Natural killer cell treated with Interleukin-12 subunit alpha and Interleukin-12 subunit beta and Interleukin-15 and Interleukin-18, amount 100 ng/mL, for 72 hours (primary cell): ENCODE measurements around the gene TRABD2B. TPM values are rescaled to one million over a fixed set of nuclear protein-coding genes. Genes with fewer than 3 reads are reported as not detected.

Experiments used
- ATAC-seq, 2 donors: fragments of 150-1000 bp; cut with Tn5 transposase in 1 of 2; sonication (Bioruptor Pico), chemical (Tn5 transposase) in 1 of 2; 2 replicates each; pipeline ENCODE4 v1.10.0; 2021
- DNase-seq: peaks from one replicate; pipeline ENCODE4 v3.0.0; 2022; ENCODE audit warnings: low spot score
- H3K27ac Mint-ChIP-seq, 2 donors: 1 replicate in 1 of 2; 2 replicates in 1 of 2; pipeline ENCODE4 v1.8.0; 2022; ENCODE audit warnings: mixed read lengths in 2 of 2, mild to moderate bottlenecking in 1 of 2, moderate library complexity in 1 of 2
- H3K27me3 Mint-ChIP-seq, 2 donors: 1 replicate in 1 of 2; 2 replicates in 1 of 2; pipeline ENCODE4 v1.8.0; 2022; ENCODE audit warnings: mixed read lengths in 2 of 2
- H3K36me3 Mint-ChIP-seq: one replicate; pipeline ENCODE4 v1.8.0; 2022; ENCODE audit warnings: mixed read lengths
- H3K4me1 Mint-ChIP-seq, 2 donors: 1 replicate in 1 of 2; 2 replicates in 1 of 2; pipeline ENCODE4 v1.8.0; 2022; ENCODE audit warnings: low read depth in 2 of 2, mixed read lengths in 2 of 2, mild to moderate bottlenecking in 1 of 2
- H3K4me3 Mint-ChIP-seq: one replicate; pipeline ENCODE4 v1.8.0; 2022; ENCODE audit warnings: mixed read lengths
- H3K9me3 Mint-ChIP-seq: 2 replicates; pipeline ENCODE4 v1.8.0; 2022; ENCODE audit warnings: mixed read lengths
- total RNA-seq, 2 donors: library from RNA; stranded (reverse); gene quantifications; one replicate each; pipeline ENCODE4 v1.2.3, GENCODE V29; 2022

Gene TRABD2B
- total RNA-seq, 2 donors from 2014 or later, result not detected

DNA sequence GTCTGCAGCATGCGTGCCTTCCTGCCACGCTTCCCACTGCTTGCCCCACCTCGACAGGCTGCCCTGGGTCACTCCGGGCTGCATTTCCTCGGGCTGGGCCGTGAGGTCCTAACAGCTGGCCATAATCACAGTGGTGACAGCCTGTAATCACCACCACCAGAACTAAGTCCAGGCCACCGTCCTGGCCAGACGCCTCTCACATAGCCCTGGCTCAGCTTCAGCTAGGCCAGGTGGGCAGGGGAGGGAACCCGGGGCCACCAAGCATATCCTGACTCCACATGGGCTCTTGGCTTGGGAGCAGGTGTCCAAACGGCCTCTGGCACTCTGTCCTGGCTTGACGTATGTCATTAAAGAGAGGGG is 229.5 kb downstream of the TRABD2B start:
- ATAC-seq (no peak), DNase-seq (no peak)
- no peak overlapping the region for H3K4me3 Mint-ChIP-seq
- H3K36me3 Mint-ChIP-seq, result no peaks in the 10 kb centered on the region
- no peaks in the 10 kb centered on the region for H3K4me1 Mint-ChIP-seq
- H3K9me3 Mint-ChIP-seq, result no peaks in the 10 kb centered on the region
- H3K27me3 Mint-ChIP-seq, result peaks cover 0 to 3% of the 10 kb centered on the region in 2 donors
- H3K27ac Mint-ChIP-seq, result no peak overlapping the region

- Mint-ChIP-seq H3K4me3 (no peak overlapping the region), H3K27me3 (peaks cover under 1 to 3% of the 10 kb centered on the region in 2 donors), H3K4me1 (no peaks in the 10 kb centered on the region), H3K9me3 (no peaks in the 10 kb centered on the region), H3K36me3 (no peaks in the 10 kb centered on the region), H3K27ac (no peak overlapping the region)
- ATAC-seq (no peak), DNase-seq (no peak)
These were observed 230.1 kb downstream of the TRABD2B start for GRCh38 chr1:47766832-47767740.

DNA sequence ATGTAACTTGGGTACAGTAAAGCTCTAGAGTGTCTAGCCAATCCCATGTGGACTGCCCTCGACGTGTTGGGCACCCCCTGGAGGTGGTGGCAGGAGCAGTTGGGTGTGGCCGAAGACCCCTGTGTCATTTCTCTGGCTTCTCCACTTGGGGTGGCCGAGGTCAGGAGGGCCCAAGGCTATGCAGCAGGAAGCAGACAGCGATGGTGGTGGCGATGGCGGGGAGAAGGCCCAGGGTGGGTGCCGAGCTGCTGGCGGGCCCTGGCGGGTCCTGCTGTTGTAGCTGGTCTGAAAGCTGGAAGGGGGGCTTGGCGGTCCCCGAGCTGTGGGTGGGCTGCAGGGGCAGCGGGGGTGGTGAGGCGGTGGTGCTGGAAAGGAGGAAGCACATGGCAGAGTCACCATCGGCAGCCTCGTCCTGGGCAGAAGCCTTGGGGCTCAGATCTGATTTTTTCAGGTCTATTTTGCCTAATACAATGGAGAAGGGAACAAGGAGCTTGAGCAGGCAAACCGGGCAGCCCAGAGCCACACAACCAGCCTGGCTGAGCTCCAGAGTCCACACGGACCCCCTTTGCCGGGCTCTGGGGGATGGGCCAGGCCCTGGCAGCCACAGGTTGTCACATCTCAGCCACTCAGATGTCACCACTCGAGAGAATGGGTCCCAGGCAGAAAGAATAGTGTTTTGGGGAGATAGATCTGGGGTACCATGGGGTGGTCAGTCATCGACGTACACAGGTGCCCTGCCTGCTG is 231.3 kb downstream of the TRABD2B start:
- H3K4me3 Mint-ChIP-seq, result no peak overlapping the region
- H3K4me1 Mint-ChIP-seq, result no peaks in the 10 kb centered on the region
- no peaks in the 10 kb centered on the region for H3K36me3 Mint-ChIP-seq
- peaks cover 7% of the 10 kb centered on the region in 2 donors for H3K27me3 Mint-ChIP-seq
- DNase-seq, result no peak
- H3K9me3 Mint-ChIP-seq, result no peaks in the 10 kb centered on the region
- no peak overlapping the region for H3K27ac Mint-ChIP-seq
- ATAC-seq, result no peak

DNA sequence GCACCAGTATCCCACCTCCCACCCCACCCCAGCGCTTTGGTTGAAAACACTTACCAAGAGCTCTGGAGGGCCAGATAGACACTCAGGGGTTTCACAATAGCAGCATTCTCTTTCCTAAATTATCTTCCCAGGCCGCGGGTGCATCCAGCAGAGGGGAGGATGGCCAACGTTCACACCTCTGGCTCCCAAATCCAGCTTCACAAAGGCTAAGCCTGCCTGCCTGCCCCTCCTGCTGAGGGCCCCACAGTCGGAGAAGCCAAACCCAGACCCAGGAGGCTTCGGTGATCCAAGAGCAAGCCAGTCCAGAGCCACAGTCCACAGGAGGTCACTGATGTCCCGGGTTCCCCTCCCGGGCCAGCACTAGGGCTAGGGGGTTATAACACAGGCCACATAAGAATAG is 231.9 kb downstream of the TRABD2B start:
- H3K4me1 Mint-ChIP-seq, result no peaks in the 10 kb centered on the region
- H3K36me3 Mint-ChIP-seq, result no peaks in the 10 kb centered on the region
- H3K4me3 Mint-ChIP-seq, result no peak overlapping the region
- H3K9me3 Mint-ChIP-seq, result no peaks in the 10 kb centered on the region
- DNase-seq (no peak), ATAC-seq (no peak)
- no peak overlapping the region for H3K27ac Mint-ChIP-seq
- H3K27me3 Mint-ChIP-seq, result peaks cover 7% of the 10 kb centered on the region in 2 donors

DNA sequence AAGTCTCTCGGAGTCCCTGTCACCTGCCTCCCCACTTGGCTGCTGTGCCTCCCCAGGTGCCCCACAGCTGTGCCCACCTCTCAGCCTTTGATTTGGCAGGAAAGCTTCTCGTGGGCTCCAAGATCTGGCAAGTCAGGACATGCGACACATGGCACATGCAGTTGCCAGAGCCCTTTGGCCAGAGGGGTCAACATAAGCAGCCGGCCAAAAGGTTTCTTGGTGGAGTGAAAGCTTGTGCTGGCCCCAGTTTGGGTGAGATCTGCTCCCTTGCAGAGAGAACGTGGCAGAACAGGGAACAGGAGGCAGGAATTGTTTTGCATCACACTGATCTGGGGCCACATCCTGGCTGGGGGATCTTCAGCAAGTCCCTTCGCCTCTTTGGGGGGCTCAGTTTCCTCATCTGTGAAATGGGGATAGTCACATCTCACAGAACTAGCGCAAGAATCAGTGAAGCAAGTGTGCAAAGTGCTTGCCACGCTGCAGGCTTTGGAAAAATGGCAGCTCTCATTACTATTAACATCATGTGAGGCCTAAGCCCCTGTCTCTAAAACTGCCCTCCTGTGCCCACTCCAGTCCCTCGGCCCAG is 232.6 kb downstream of the TRABD2B start:
- ATAC-seq, result no peak
- H3K36me3 Mint-ChIP-seq, result no peaks in the 10 kb centered on the region

GRCh38 chr1:47763591-47764171 is 233.5 kb downstream of the TRABD2B start:
- no peaks in the 10 kb centered on the region for H3K9me3 Mint-ChIP-seq
- peaks cover 16 to 17% of the 10 kb centered on the region in 2 donors for H3K27me3 Mint-ChIP-seq
- H3K4me3 Mint-ChIP-seq, result no peak overlapping the region
- H3K36me3 Mint-ChIP-seq, result no peaks in the 10 kb centered on the region
- ATAC-seq, result no peak
- H3K4me1 Mint-ChIP-seq, result no peaks in the 10 kb centered on the region
- DNase-seq, result no peak
- no peak overlapping the region for H3K27ac Mint-ChIP-seq

More for the DNA sequence above, 232.6 kb downstream of the TRABD2B start:
- Mint-ChIP-seq H3K4me1 (no peaks in the 10 kb centered on the region), H3K27me3 (peaks cover 11 to 12% of the 10 kb centered on the region in 2 donors), H3K9me3 (no peaks in the 10 kb centered on the region), H3K27ac (no peak overlapping the region), H3K4me3 (no peak overlapping the region)
- DNase-seq, result no peak

GRCh38 chr1:47761974-47762373 is 235.2 kb downstream of the TRABD2B start:
- Mint-ChIP-seq H3K4me3 (no peak overlapping the region), H3K4me1 (no peaks in the 10 kb centered on the region), H3K27me3 (peaks cover 18 to 28% of the 10 kb centered on the region in 2 donors), H3K27ac (no peak overlapping the region), H3K9me3 (no peaks in the 10 kb centered on the region), H3K36me3 (no peaks in the 10 kb centered on the region)
- ATAC-seq (no peak), DNase-seq (no peak)

DNA sequence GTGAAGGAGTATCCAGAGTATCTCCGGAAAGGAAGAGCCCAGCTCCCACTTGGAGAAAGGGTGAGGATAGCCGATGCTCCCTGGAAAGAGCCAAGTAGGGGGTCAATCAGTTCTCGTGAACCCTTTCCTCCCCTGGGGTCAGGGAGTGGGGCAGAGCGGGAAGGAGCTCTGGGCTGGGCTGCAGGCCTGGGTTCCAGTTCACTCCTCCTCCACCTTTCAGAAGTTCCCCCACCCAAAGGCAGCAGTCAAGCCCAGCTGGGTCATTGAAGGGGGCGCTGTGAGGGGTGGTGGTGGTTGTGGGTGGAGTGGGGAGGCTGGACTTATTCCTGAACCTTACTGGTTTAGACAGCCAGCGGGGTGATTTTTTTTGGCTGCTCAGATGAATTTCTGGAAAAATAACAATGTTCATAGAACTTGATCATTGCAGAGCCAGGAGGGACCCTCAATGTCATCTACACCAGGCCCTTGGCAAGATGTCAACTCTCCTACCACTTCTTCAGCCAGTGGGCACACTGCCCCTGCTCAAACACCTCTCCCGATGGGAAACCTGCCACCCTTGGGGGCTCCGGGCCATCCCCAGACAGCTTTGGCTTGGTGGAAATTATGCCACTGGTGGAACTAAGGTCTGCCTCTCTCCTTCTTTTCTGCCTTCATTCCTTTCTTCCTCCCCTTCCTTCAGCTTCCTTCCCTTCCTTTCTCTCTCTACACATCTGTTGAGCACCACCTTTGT is 235.8 kb downstream of the TRABD2B start:
- no peak for DNase-seq
- Mint-ChIP-seq H3K4me1 (no peaks in the 10 kb centered on the region), H3K4me3 (no peak overlapping the region), H3K9me3 (no peaks in the 10 kb centered on the region), H3K27ac (no peak overlapping the region), H3K27me3 (peaks cover 19 to 34% of the 10 kb centered on the region in 2 donors), H3K36me3 (no peaks in the 10 kb centered on the region)
- ATAC-seq, result no peak

GRCh38 chr1:47759936-47760629 is 237.1 kb downstream of the TRABD2B start:
- ATAC-seq (no peak), DNase-seq (no peak)
- H3K27ac Mint-ChIP-seq, result no peak overlapping the region
- no peaks in the 10 kb centered on the region for H3K36me3 Mint-ChIP-seq
- H3K9me3 Mint-ChIP-seq, result no peaks in the 10 kb centered on the region
- H3K27me3 Mint-ChIP-seq, result peaks cover 19 to 34% of the 10 kb centered on the region in 2 donors
- no peaks in the 10 kb centered on the region for H3K4me1 Mint-ChIP-seq
- no peak overlapping the region for H3K4me3 Mint-ChIP-seq

- H3K4me3 Mint-ChIP-seq, result no peak overlapping the region
- no peak overlapping the region for H3K27ac Mint-ChIP-seq
- H3K27me3 Mint-ChIP-seq, result peaks cover 23 to 34% of the 10 kb centered on the region in 2 donors
- ATAC-seq (no peak), DNase-seq (no peak)
- no peaks in the 10 kb centered on the region for H3K9me3 Mint-ChIP-seq
- no peaks in the 10 kb centered on the region for H3K36me3 Mint-ChIP-seq
- H3K4me1 Mint-ChIP-seq, result no peaks in the 10 kb centered on the region
These were observed 237.8 kb downstream of the TRABD2B start for GRCh38 chr1:47759251-47759935.

GRCh38 chr1:47758341-47759250 is 238.6 kb downstream of the TRABD2B start:
- no peak for DNase-seq

More at GRCh38 chr1:47758341-47759250, 238.6 kb downstream of the TRABD2B start:
- H3K36me3 Mint-ChIP-seq, result no peaks in the 10 kb centered on the region
- no peak overlapping the region for H3K27ac Mint-ChIP-seq
- no peak for ATAC-seq
- H3K9me3 Mint-ChIP-seq, result no peaks in the 10 kb centered on the region
- H3K27me3 Mint-ChIP-seq, result peaks cover 23 to 34% of the 10 kb centered on the region in 2 donors
- H3K4me3 Mint-ChIP-seq, result no peak overlapping the region
- H3K4me1 Mint-ChIP-seq, result no peaks in the 10 kb centered on the region
